Neural cell (in vitro differentiated cells): ENCODE results near the gene COBL. TPM values are rescaled to one million over a fixed set of nuclear protein-coding genes. Genes with fewer than 3 reads are reported as not detected.

Experiments
- H2AFZ ChIP-seq: fragments of 200-600, 300-800 bp; sonication (generic), shearing (Covaris generic); 2 replicates; pipeline ENCODE4 v1.6.0; 2014; ENCODE audit warnings: low read depth, mild to moderate bottlenecking, antibody characterized with exemption, low read length, moderate library complexity
- H3F3A ChIP-seq: fragments of 200-600 bp; shearing (Covaris generic); 2 replicates; pipeline ENCODE4 v1.6.1; 2016; ENCODE audit warnings: mild to moderate bottlenecking, moderate library complexity, mixed read lengths, antibody characterized with exemption, low read length; ENCODE audit not compliant: insufficient read depth, poor library complexity, severe bottlenecking
- H3K27ac ChIP-seq: fragments of 200-600, 300-800 bp; sonication (generic), shearing (Covaris generic); 2 replicates; pipeline ENCODE4 v1.5.1; 2014; ENCODE audit warnings: mild to moderate bottlenecking, low read length, moderate library complexity
- H3K27me3 ChIP-seq: fragments of 300-800, 200-600 bp; sonication (generic), shearing (Covaris generic); 2 replicates; pipeline ENCODE4 v1.6.0; 2014; ENCODE audit warnings: mild to moderate bottlenecking, low read depth, low read length, moderate library complexity; ENCODE audit not compliant: insufficient read depth
- H3K36me3 ChIP-seq: fragments of 300-800, 200-600 bp; sonication (generic), shearing (Covaris generic); 2 replicates; pipeline ENCODE4 v1.5.1; 2014; ENCODE audit warnings: mild to moderate bottlenecking, antibody characterized with exemption, low read length, moderate library complexity; ENCODE audit not compliant: insufficient read depth
- H3K4me2 ChIP-seq: fragments of 300-800, 200-600 bp; sonication (generic), shearing (Covaris generic); 2 replicates; pipeline ENCODE4 v1.6.0; 2014; ENCODE audit warnings: mild to moderate bottlenecking, low read length
- H3K4me3 ChIP-seq: fragments of 300-800, 200-600 bp; sonication (generic), shearing (Covaris generic); 2 replicates; pipeline ENCODE4 v1.5.1; 2014; ENCODE audit warnings: mild to moderate bottlenecking, low read length, moderate library complexity
- H3K79me2 ChIP-seq: fragments of 200-600 bp; shearing (Covaris generic); replicated peaks from 2 replicates; pipeline ENCODE4 v1.6.0; 2014; ENCODE audit warnings: mild to moderate bottlenecking, low read length, moderate library complexity; ENCODE audit not compliant: insufficient read depth
- H3K9ac ChIP-seq: fragments of 300-800, 200-600 bp; sonication (generic), shearing (Covaris generic); 2 replicates; pipeline ENCODE4 v1.6.1; 2016; ENCODE audit warnings: mild to moderate bottlenecking, low read length, mixed read lengths
- H3K9me2 ChIP-seq: fragments of 200-600 bp; shearing (Covaris generic); 2 replicates; pipeline ENCODE4 v1.6.1; 2016; ENCODE audit warnings: mild to moderate bottlenecking, low read length, mixed read lengths; ENCODE audit not compliant: insufficient read depth
- H3K9me3 ChIP-seq: fragments of 200-600, 300-800 bp; sonication (generic), shearing (Covaris generic); 2 replicates; pipeline ENCODE4 v1.6.1; 2016; ENCODE audit warnings: mild to moderate bottlenecking, mixed run types, low read length, moderate library complexity, mixed read lengths
- H4K20me1 ChIP-seq: fragments of 200-600 bp; shearing (Covaris generic); 2 replicates; pipeline ENCODE4 v1.6.1; 2016; ENCODE audit warnings: mild to moderate bottlenecking, mixed run types; ENCODE audit not compliant: insufficient read depth
- CTCF ChIP-seq: fragments of 450-650 bp; IDR thresholded peaks from 2 replicates; pipeline ENCODE4 v1.5.1; 2014; ENCODE audit warnings: antibody characterized with exemption, mild to moderate bottlenecking, moderate library complexity; ENCODE audit not compliant: poor library complexity, severe bottlenecking
- EP300 ChIP-seq: fragments of 450-650 bp; conservative IDR thresholded peaks from 2 replicates; pipeline ENCODE4 v1.6.1; 2014; ENCODE audit warnings: antibody characterized with exemption, mild to moderate bottlenecking, moderate library complexity; ENCODE audit not compliant: poor library complexity, severe bottlenecking
- EZH2 ChIP-seq: fragments of 200-600, 300-800 bp; shearing (Covaris generic), sonication (generic); IDR thresholded peaks from 2 replicates; pipeline ENCODE4 v1.6.1; 2014; ENCODE audit warnings: antibody characterized with exemption, low read length, borderline replicate concordance, mild to moderate bottlenecking; ENCODE audit not compliant: insufficient read depth, poor library complexity, severe bottlenecking
- MXI1 ChIP-seq: fragments of 450-650 bp; conservative IDR thresholded peaks from 2 replicates; pipeline ENCODE4 v1.6.1; 2014; ENCODE audit warnings: antibody characterized with exemption, mild to moderate bottlenecking; ENCODE audit not compliant: poor library complexity, severe bottlenecking
- POLR2AphosphoS5 ChIP-seq: IDR thresholded peaks from 2 replicates; pipeline ENCODE4 v1.6.1; 2012
- RAD21 ChIP-seq: fragments of 450-650 bp; conservative IDR thresholded peaks from 2 replicates; pipeline ENCODE4 v1.6.1; 2014; ENCODE audit warnings: antibody characterized with exemption, mild to moderate bottlenecking, moderate library complexity
- SMC3 ChIP-seq: fragments of 450-650 bp; conservative IDR thresholded peaks from 2 replicates; pipeline ENCODE4 v1.6.1; 2014; ENCODE audit warnings: antibody characterized with exemption, mild to moderate bottlenecking, moderate library complexity; ENCODE audit not compliant: poor library complexity
- TAF1 ChIP-seq: IDR thresholded peaks from 2 replicates; pipeline ENCODE4 v1.6.1; 2012; ENCODE audit warnings: low read depth
- polyA plus RNA-seq: library from polyadenylated mRNA; depleted of rRNA; stranded (reverse); fragments of >200 nt; gene quantifications from 2 replicates; pipeline ENCODE4 v1.2.3, GENCODE V29; 2014
- TF ChIP-seq, protein P1 (sequence below): IDR thresholded peaks from 2 replicates; pipeline ENCODE4 v1.6.1; 2012; ENCODE audit warnings: borderline replicate concordance

Gene COBL
- polyA plus RNA-seq, 1 donor from 2014 or later: 0.12 TPM

DNA sequence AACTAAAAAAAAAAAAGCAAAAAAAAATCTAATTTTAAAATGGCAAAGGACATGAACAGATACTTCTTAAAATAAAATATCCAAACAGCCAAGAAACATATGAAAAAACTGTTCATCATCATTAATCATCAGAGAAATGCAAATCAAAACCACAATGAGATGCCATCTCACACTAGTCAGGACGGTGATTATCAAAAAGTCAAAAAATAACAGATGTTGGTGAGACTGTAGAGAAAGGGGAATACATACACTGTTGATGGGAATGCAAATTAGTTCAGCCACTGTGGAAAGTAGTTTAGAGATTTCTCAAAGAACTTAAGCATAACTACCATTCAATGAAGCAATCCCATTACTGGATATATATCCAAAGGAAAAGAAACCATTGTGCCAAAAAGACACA is 30.2 kb downstream of the COBL start:
- Histone ChIP-seq H3K4me3 (no peak overlapping the region), H3K9me2 (no peaks in the 10 kb centered on the region), H3K27ac (no peak overlapping the region), H3K4me2 (no peak overlapping the region), H2AFZ (no peak overlapping the region), H3K79me2 (no peaks in the 10 kb centered on the region), H3K9me3 (no peaks in the 10 kb centered on the region), H3K9ac (no peak overlapping the region), H3K36me3 (no peaks in the 10 kb centered on the region), H3F3A (no peaks in the 10 kb centered on the region), H3K27me3 (no peaks in the 10 kb centered on the region), H4K20me1 (no peaks in the 10 kb centered on the region)
- TF ChIP-seq RAD21 (no peak), CTCF (no peak), MXI1 (no peak), SMC3 (no peak), TAF1 (no peak), EZH2 (no peak), POLR2AphosphoS5 (no peak), EP300 (no peak)
- TF ChIP-seq, protein P1, sequence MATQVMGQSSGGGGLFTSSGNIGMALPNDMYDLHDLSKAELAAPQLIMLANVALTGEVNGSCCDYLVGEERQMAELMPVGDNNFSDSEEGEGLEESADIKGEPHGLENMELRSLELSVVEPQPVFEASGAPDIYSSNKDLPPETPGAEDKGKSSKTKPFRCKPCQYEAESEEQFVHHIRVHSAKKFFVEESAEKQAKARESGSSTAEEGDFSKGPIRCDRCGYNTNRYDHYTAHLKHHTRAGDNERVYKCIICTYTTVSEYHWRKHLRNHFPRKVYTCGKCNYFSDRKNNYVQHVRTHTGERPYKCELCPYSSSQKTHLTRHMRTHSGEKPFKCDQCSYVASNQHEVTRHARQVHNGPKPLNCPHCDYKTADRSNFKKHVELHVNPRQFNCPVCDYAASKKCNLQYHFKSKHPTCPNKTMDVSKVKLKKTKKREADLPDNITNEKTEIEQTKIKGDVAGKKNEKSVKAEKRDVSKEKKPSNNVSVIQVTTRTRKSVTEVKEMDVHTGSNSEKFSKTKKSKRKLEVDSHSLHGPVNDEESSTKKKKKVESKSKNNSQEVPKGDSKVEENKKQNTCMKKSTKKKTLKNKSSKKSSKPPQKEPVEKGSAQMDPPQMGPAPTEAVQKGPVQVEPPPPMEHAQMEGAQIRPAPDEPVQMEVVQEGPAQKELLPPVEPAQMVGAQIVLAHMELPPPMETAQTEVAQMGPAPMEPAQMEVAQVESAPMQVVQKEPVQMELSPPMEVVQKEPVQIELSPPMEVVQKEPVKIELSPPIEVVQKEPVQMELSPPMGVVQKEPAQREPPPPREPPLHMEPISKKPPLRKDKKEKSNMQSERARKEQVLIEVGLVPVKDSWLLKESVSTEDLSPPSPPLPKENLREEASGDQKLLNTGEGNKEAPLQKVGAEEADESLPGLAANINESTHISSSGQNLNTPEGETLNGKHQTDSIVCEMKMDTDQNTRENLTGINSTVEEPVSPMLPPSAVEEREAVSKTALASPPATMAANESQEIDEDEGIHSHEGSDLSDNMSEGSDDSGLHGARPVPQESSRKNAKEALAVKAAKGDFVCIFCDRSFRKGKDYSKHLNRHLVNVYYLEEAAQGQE: no peak

GRCh38 chr7:51280156-51280555 is 36.5 kb downstream of the COBL start:
- no peaks in the 10 kb centered on the region for H3K79me2 ChIP-seq
- H3K4me2 ChIP-seq: no peak overlapping the region
- no peak overlapping the region for H3K9ac ChIP-seq
- no peaks in the 10 kb centered on the region for H3K9me3 ChIP-seq
- H3K27ac ChIP-seq: no peak overlapping the region
- H2AFZ ChIP-seq: no peak overlapping the region
- H3K4me3 ChIP-seq: no peak overlapping the region
- no peak for TF ChIP-seq POLR2AphosphoS5
- no peaks in the 10 kb centered on the region for H3K9me2 ChIP-seq
- H4K20me1 ChIP-seq: no peaks in the 10 kb centered on the region
- no peaks in the 10 kb centered on the region for H3K27me3 ChIP-seq
- H3F3A ChIP-seq: no peaks in the 10 kb centered on the region
- no peaks in the 10 kb centered on the region for H3K36me3 ChIP-seq

DNA sequence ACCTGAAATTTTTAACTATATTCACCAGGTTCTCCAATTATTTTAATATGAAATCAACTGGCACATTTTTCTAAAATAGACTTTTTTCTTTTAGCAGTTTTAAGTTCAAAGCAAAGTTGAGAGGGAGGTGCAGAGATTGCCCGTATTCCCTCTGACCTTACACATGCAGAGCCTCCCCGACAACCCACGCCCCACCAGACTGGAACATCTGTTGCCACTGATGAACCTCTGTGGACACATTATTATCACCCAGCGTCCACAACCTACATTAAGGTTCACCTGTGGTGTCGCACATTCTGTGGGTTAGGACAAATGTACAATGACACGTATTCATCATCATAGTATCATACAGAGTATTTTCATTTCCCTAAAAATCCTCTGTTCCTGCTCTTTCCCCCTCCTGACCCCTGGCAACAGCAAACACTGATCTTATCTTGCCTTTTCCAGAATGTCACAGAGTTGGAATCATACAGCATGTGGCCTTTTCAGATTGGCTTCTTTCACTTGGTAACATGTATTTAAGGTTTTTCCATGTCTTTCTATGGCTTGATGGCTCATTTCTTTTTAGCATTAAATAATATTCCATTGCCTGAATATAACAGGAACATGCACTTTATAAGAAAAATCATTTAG is 37.1 kb downstream of the COBL start:
- H3K9ac ChIP-seq: no peak overlapping the region

More for the DNA sequence above, 37.1 kb downstream of the COBL start:
- Histone ChIP-seq H3K9me3 (no peaks in the 10 kb centered on the region), H2AFZ (no peak overlapping the region), H3K79me2 (no peaks in the 10 kb centered on the region), H3K27ac (no peak overlapping the region), H3K27me3 (no peaks in the 10 kb centered on the region), H3K36me3 (no peaks in the 10 kb centered on the region), H3K9me2 (no peaks in the 10 kb centered on the region), H3K4me3 (no peak overlapping the region), H3K4me2 (no peak overlapping the region), H4K20me1 (no peaks in the 10 kb centered on the region), H3F3A (no peaks in the 10 kb centered on the region)
- no peak for TF ChIP-seq TAF1
- TF ChIP-seq, protein P1: no peak
- TF ChIP-seq CTCF: no peak
- no peak for TF ChIP-seq POLR2AphosphoS5
- TF ChIP-seq EP300: no peak
- no peak for TF ChIP-seq SMC3
- TF ChIP-seq MXI1: no peak
- no peak for TF ChIP-seq EZH2
- TF ChIP-seq RAD21: no peak
